NCI-H128 (cell line): Measurements from ENCODE around the gene MPP1.
"Not testable (repeated sequence)": the region's sequence is repeated elsewhere in the genome, so short reads cannot be mapped to it uniquely, and the experiment has no call there.

ENCODE experiments used
- DNase-seq: peaks from one replicate; lab custom pipeline; 2025; ENCODE audit not compliant: unreplicated experiment; lab: John Stamatoyannopoulos, UW

MPP1 gene

DNA sequence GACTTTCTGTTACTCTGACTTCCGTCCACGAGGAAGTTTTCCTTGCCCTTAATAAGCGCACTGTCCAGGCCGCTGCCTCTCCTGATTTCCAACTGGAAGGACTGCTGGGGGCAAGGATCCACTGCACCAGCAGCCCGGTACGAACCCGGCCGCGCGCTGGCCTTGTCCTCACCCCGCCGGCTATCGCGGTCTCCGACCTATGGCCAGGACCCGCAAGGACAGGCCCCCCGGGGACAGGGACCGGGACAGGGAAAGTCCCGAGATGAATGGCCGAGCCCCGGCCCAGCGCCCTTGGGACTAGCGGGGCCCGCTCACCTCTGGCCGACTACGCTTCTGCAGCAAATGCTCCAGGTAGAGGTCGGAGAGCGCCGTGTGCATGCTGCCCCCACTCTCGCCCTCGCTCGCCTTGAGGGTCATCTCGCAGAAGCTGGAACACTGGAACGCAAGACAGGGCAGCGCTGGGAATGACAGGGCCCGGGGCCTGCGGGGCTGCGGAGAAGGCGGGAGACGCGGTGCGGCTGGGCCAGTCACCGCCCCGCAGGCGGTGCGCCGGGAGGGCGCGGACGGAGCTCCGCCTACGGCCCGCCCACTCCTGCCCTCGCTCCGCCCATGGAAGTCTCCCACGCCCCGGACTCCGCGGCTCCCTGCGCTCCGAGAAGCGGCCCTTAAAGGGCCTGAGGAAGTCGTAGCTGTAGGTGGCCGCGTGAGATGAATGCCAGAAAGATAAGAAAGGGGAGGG, at the start of gene MPP1:
MPP1 (minus strand) TSS at position 529 of the 739 bp plus-strand sequence; CDS start at position 417, 112 bp downstream.
- peak; percentile 34 for DNase-seq

DNA sequence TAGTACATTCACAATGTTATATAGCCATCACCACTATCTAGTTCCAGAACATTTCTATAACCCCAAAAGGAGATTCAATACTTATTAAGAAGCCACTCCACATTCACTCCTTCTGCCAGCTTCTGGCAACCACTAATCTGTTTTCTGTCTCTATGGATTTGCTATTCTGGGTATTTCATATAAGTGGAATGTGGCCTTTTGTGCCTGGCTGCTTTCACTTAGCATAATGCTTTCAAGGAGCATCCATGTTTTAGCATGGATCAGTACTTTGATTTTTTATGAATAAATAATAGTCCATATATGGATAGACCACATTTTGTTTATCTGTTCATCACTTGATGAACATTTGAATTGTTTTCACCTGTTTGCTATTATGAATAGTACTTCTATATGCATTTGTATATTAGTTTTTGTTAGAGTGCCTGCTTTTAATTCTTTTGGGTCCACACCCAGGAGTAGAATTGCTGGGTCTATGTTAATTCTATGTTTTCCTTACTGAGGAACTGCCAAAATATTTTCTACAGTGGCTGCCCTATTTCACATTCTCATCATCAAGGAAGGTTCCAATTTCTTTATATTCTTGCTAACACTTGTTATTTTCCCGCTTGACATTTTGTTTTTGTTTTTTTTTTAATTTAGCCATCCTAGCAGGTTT, 45.8 kb upstream of the MPP1 start:
- DNase-seq = no peak

DNA sequence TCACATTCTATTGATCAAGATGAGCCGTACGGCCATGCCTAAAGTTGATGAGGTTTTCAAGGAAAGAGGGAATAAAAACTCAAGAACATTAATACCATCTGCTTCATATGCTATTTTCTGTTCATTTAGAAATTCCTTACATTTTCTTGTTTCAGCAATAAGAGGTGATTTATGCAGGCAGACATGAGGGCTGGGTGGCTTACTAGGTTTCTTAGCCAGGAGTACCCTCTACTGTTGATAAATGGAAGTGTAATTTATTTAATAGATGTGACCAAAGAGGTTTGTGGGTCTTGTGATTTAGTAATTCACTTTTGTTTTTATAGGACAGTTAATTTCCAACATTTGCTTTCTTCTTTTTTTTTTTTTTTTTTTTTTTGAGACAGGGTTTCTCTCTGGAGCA, 35.6 kb upstream of the MPP1 start:
- no peak for DNase-seq

DNA sequence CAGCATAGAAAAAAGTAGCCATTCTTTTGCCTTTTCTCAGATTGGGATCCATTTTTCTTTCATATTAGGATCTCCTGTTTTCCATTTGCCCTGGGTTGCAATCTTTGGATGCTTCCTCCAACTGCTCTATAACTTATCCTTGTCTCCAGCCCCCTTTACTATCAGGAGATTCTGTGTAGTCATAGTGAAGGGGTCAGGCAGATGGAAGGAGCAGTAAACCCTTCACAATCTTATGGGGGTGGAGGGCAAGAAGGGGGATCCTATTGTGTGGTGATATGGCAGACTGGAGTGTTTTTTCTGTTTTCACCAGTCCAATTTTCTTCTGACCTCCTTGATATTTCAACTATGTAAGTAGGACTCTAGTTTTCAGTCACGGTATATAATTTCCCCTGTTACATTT, 30.9 kb upstream of the MPP1 start:
- DNase-seq = no peak

DNA sequence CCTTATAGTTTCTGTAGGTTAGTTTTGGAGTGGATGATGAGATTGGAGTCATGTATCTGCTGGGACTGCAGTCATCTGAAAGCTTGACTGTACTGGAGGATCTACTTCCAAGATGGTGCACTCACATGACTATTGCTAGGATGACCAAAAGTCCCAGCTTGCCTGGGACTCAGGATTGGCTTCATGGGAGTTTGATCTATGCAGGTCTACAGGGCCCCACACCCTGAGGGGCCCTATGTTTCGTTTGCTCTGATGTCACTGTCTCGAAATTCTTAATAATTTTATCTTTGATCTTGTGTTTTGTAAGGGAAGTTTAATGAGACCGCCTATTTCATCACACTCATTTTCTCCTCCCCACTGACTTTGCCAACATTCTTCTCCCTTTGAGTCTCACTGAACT, 29.3 kb upstream of the MPP1 start, which contains the start of gene SMIM9:
SMIM9 (minus strand) TSS at position 101 of the 400 bp plus-strand sequence. CDS start 3,806 bp downstream, outside the sequence.
- DNase-seq = no peak

DNA sequence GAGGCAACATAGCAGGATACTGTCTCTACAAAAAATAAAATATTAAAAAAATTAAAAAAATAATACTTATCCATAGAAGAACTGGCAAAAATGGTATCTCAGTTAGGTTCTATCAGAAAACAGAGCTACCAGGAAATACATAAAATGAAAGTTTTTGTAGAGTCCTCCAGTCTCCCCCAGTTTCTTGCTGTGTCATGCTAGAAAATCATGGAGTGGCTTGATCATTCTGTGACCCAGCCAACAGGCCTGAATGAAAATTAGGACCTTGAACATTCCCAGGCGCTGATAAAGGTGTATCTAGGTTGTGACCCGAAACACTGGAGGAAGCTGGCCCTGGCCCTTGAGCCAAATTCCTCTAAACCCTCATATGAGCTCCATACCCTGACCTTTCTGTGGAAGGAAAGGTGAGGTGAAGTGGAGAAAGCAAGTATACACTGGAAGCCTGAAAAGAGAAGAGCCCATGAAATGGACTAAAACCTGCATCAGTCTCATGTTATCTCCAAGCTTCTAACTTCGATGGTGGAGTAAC, 28.5 kb upstream of the MPP1 start:
- no peak for DNase-seq

DNA sequence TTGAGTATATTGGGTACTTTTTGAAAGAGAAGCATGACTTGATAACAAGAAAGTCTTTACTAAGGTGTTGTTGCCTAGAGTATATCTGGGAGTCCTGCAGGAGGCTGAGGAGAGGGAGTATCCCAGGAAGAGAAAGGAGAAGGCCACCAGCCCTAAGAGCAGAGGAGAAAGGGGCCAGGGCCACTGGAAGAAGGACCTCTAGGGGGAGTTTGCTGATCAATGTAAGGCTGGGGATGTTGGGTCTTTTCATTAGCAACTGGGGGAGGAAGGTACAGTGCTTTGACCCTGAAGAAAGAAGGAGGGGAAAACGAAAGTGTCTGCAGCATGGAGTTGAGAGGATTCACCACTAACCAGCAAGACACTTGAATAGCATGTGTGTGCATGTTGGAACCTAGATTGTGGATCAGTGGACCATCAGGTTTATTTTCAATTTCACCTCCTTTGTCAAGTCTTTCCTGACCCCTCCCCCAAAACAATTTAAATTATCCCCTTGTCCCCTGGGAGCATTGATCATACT, 24.7 kb upstream of the MPP1 start:
- no peak for DNase-seq

DNA sequence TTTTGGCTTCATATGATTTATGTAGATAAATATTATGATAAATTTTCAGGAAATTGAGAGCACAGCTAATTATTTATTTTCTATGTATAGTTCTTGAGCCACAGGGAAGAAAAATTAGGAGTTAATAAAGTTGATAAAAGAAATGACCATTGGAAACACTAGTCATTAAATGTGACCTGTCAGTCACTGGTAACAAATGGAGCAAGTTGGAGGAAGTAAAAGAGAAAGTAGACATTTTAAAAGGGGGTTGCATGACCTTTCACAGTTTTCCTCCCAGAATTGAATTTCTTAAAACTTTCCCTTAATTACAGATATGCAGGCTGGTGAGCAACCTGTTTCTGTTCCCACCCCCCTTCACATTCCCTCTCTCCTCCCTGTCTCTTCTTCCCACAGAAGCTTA, 23.8 kb upstream of the MPP1 start:
- no peak for DNase-seq

DNA sequence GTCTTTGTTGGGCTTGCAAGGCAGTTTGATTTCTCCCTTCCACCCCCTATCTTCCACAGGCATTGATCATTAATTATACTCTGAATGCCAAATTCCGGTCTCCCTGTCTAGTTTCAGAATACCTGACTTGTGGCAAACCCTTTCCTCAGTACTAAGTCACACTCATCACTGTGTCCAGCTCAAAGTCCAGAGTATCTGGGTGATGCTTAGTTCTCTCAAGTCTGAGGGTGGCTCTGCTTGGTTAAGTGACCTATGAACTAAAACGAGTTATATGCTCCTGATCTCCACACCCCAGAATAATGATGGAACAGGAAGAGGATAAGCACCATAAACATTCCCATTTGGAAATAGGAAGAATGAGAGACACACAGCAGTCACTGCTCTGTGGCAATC, 22.7 kb upstream of the MPP1 start:
- DNase-seq = no peak

DNA sequence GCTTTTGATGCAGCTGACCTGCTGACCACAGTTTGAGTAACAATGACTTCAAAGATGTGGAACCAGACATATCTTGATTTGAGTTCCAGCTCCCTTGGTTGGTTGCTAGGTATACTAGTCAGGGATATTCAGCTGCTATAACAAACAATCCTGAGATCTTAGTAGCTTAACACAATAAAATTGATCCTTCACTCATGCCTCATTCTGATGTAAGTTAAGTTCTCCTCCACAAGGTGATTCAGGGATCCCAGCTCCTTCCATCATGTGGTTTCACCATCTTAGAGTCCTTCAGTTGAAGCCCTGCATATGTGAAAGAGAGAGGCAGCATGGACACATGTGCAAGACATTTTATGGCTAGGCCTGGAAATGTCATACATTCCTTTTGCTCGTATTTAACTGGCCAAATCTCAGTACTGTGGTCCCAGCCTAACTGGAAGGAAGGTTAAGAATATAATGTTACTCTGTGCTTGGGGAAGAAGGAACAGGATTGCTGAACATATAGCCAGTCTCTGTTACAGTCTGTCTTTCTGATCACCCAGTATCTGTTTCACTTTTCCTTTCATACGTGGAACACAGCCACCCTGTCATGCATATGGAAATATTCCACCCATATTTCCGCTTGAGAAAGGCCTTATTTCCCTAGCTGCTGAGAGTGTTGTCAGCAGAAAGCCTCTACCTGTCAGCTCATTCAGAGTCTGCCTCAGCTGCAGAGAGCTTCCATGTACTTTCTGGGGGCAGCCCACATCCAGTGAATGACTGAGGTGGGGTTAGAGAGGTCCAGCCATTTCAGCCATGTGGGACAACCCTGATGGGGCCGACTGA, 22.1 kb upstream of the MPP1 start:
- DNase-seq = no peak

DNA sequence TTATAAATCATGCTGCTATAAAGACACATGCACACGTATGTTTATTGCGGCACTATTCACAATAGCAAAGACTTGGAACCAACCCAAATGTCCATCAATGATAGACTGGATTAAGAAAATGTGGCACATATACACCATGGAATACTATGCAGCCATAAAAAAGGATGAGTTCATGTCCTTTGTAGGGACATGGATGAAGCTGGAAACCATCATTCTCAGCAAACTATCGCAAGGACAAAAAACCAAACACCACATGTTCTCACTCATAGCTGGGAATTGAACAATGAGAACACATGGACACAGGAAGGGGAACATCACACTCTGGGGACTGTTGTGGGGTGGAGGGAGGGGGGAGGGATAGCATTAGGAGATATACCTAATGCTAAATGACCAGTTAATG, 20.3 kb upstream of the MPP1 start:
- not testable (repeated sequence) for DNase-seq

DNA sequence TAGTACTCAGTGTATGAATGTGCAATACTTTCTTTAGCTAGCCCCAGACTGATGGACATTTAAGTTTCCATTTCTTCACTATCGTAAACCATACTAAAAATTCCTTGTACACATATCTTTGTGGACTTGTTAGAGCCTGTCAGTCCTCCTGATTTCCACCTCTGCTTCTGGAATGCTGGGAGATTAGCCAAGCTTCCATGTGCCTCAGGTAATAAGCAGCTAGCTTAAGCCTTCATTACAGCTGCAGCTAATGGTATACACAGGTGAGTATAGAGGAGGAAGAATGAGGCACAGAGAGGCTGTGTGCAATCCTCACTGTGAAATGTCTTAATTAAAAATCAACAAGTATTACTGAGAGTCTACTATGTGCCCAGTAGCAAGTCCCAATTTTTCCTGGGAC, 19.4 kb upstream of the MPP1 start:
- DNase-seq = no peak

DNA sequence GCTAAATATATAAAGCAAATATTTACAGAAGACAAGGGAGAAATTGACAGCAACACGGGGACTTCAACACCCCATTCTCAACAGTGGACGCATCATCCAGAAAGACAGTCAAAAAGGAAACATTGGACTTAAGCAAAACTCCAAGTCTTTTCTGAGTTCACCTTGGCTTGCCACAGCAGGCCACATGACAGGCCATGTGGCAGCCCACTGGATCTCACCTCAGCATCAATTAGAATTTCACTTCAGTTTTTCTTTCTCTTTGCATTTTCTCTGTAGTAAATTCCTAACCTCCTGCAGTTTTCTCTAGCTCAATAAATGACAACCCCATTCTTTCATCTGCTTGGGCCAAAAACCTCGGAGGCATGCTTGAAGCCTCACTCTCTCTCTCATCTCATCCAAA, 16.7 kb upstream of the MPP1 start:
- no peak for DNase-seq

DNA sequence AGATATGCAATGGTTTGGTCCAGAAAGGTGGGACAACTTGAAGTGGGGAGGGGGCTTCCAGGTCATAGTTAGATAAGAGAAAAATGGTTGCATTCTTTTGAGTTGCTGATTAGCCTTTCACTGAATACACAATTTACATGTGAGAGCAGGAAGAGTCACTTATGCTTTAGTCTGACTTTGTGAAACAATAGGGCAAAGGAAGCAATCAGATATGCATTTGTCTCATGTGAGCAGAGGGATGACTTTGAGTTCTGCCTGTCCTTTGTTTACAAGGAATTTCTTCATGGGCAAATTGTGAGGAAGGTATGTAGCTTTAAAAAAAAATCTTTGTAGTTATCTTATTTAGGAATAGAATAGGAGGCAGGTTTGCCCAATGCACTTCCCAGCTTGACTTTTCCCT, 16.2 kb upstream of the MPP1 start:
- no peak for DNase-seq

DNA sequence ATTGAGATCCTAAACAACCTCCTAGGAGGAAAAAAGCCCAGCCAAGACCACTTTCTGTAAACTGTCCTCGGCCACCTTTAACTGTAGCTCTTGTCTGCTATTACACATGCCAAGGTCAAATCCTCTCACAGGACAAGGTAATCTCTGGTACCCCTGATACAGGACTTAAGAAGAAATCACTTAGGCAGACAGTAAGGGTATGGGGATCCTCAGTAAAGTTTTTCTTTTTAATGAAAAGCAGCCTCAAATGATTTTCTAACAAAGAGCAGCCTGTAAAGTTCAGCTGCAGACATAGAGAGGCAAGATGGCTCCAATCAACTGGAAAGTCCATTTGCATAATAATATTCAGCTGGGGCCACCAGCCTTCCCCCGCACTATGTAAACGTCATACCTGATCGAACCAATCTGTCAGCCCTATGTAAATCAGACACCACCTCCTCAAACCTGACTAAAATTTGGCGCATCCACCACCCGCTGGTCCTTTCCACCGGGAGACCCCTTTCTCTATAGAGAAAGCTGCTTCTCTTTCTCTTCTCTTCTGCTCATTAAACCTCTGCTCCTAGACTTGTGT, 14.6 kb upstream of the MPP1 start:
- no peak for DNase-seq

DNA sequence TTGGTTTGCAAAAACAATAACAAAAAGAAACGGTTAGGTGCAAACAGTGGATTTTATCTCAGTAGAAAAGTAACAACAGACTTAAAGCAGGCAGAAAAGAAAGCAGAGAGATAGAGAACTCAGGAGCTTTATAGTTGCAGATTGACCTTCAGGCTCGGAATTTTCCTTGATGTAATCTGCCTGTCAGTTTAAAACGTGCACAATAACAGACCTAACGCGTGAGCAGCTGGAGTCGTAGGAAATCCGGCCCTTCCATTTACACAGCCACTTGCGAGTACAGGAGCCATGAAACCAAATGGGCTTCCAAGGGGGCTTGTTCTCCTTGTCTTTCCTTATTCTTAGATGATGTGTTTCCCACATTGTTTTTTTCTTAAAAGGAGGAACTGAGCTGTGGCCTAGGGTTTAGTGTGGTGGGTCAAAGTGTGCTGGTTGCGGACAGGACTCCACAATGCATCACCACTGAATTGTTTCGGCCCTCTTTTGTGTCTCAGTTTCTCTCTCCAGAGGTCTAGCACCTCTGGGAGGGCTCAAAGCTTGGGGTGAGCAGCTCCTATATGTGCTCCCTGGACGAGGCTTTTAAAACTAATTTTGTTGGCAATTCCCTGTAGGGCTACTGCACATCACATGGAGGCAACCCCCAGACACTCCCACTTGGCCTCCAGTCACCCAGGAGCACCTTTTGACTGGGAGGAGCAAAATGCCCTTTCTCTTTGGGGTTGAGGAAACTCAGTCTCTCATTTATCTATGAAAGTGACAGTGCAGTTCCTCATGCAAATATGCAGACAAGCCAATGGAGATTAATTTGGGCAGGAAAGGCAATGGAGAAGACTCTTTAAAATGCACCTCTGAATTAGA, 13.9 kb upstream of the MPP1 start:
- no peak for DNase-seq

DNA sequence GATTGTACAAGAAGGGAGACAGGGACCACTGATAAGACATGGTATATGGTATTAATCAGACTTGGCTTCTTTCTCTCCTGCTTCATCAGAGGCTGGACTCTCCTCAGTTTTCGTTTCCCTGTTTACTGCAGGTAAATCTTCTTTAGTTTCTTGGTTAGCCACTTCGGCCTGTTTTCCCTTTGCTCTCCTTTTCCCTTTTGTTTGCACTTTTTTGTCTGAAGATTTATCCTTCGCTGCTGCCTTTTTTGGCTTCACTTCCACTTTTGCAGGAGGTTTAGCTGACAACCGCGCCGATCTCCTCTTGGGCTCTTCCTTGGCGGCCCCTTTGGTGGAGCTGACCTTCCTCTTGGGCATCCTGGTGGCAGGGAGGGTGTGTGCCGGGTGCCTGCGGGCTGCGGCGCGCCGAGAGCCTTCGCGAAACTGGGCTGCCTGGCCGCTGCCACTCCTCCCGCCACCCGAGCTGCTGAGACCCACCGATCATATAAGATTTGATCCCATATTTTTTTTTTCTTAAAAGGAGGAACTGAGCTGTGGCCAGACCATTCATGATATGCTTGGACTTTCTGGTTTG, 11.8 kb upstream of the MPP1 start:
- not testable (repeated sequence) for DNase-seq

DNA sequence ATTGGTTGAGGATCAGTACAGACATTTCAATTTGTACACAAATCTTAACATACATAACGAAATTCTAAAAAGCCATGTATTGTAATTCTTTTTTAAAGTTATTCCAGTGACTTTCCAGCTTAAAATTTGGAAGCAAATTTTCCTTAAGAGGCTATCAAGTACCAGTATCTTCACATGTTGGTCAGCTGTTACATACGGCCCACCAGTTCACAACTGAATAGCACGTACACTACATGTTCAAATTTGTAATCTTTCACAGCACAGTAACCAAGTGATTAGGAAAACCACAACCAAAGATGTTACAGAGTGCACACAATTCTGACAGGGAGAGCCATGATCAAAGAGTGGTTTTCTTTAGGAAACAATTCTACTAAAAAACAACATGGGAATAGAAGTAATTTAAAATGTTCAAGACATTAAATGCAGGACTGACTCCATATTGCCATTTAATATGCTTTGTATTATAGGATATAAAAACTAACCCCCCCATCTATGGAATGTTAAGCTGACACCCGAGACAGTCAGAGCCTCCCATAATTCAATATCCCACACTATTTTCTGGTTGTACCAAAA, 11.1 kb upstream of the MPP1 start:
- not testable (repeated sequence) for DNase-seq

DNA sequence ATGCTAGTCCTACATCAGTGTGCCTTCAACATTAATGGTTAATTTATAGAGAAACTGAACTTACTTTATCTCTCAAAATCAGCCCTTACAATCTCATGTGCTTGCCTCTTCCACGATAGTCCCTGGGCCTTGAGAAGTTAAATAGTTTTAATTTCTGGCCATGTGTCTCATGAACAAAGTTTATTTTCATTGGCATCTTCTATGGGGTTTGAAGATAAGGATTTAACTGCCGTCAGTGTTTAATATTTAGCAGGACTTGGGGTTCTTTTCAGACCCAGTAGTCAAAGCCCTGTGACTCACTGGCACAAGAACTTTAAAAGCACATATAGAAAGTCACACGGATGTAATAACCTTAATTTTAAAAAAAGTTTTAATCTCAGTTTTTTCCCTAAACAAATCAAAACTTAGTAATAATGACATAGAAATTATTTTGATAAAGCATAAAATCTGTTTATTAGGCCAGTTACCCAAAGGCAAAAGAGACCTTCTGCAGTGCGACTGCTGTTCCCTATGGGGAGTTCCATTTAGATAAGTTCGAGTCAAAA, 10.1 kb upstream of the MPP1 start:
- DNase-seq = no peak
